B cell (primary cell): ENCODE results near the gene GMPPA. TPM values are rescaled to one million over a fixed set of nuclear protein-coding genes. Genes with fewer than 3 reads are reported as not detected.

Experiments
- ATAC-seq: fragments of 200-7000 bp; cut with Tn5 transposase; one replicate; pipeline ENCODE4 v1.10.0; 2021; ENCODE audit warnings: low read depth, mild to moderate bottlenecking, moderate number of reproducible peaks, moderate library complexity
- CTCF ChIA-PET: fragments of 350-600 bp; sonication (Branson Sonifier 250); formaldehyde crosslinking; loops from one replicate; lab custom pipeline; 2021; ENCODE audit warnings: antibody characterized with exemption, inconsistent platforms; lab: Charles Lee
- POLR2A ChIA-PET: fragments of 350-600 bp; sonication (Branson Sonifier 250); formaldehyde crosslinking; loops from one replicate; lab custom pipeline; 2021; ENCODE audit warnings: antibody characterized with exemption; lab: Charles Lee
- DNase-seq: peaks from one replicate; pipeline ENCODE4 v3.0.0; 2013
- H2AFZ ChIP-seq: 2 replicates; pipeline ENCODE4 v1.6.1; 2012; ENCODE audit warnings: mild to moderate bottlenecking, low read depth, low read length; ENCODE audit not compliant: insufficient read depth, poor library complexity, severe bottlenecking
- H3K27ac ChIP-seq, 2 donors: 1 replicate in 1 of 2; 2 replicates in 1 of 2; pipeline ENCODE4 v1.5.1; 2012 to 2013; ENCODE audit warnings: low read length in 2 of 2, mild to moderate bottlenecking in 2 of 2, moderate library complexity in 1 of 2
- H3K27me3 ChIP-seq, 4 experiments: fragments of 200-600 bp in 1 of 4; sonication (generic) in 1 of 4; replicated peaks in 1 of 4; 1 replicate in 2 of 4; 2 replicates in 2 of 4; pipeline versions ENCODE4 v1.6.1 to v1.7.0; 2013 to 2016; ENCODE audit warnings: low read length in 3 of 4, mild to moderate bottlenecking in 2 of 4, mixed read lengths in 1 of 4, moderate library complexity in 1 of 4; ENCODE audit not compliant: insufficient read depth in 4 of 4, control insufficient read depth in 3 of 4; ENCODE audit errors: control extremely low read depth in 1 of 4
- H3K36me3 ChIP-seq, 2 experiments: replicated peaks in 1 of 2; 1 replicate in 1 of 2; 2 replicates in 1 of 2; pipeline versions ENCODE4 v1.6.1 to v1.7.1; 2013; ENCODE audit warnings: low read length in 1 of 2; ENCODE audit not compliant: insufficient read depth in 2 of 2, control insufficient read depth in 1 of 2; ENCODE audit errors: control extremely low read depth in 1 of 2, extremely low read depth in 1 of 2
- H3K4me1 ChIP-seq, 2 donors: fragments of 200-600 bp in 1 of 2; sonication (generic) in 1 of 2; 1 replicate in 1 of 2; 2 replicates in 1 of 2; pipeline versions ENCODE4 v1.5.1 to v1.6.1; 2013 to 2017; ENCODE audit warnings: low read length in 2 of 2; ENCODE audit not compliant: control insufficient read depth in 2 of 2, insufficient read depth in 2 of 2
- H3K4me2 ChIP-seq: replicated peaks from 2 replicates; pipeline ENCODE3; 2012; ENCODE audit warnings: mild to moderate bottlenecking, low read depth, low read length; ENCODE audit not compliant: poor library complexity, severe bottlenecking
- H3K4me3 ChIP-seq, 5 experiments: fragments of 200-600 bp in 1 of 5; sonication (generic) in 1 of 5; 1 replicate in 3 of 5; 2 replicates in 2 of 5; pipeline versions ENCODE4 v1.5.1 to v1.7.0; 2011 to 2016; ENCODE audit warnings: low read length in 4 of 5, mild to moderate bottlenecking in 4 of 5, low read depth in 2 of 5, control low read depth in 1 of 5, moderate library complexity in 1 of 5; ENCODE audit not compliant: insufficient read depth in 1 of 5; ENCODE audit errors: control extremely low read depth in 1 of 5, extremely low read depth in 1 of 5
- H3K79me2 ChIP-seq: fragments of 200-600 bp; sonication (generic); one replicate; pipeline ENCODE4 v1.6.0; 2016; ENCODE audit warnings: low read length; ENCODE audit not compliant: control insufficient read depth, insufficient read depth
- H3K9ac ChIP-seq: fragments of 200-600 bp; sonication (generic); 2 replicates; pipeline ENCODE4 v1.6.1; 2017; ENCODE audit warnings: mild to moderate bottlenecking, low read length, moderate library complexity
- H3K9me3 ChIP-seq, 3 donors: one replicate each; pipeline versions ENCODE4 v1.6.1 to v1.7.1; 2013; ENCODE audit warnings: low read length in 2 of 3; ENCODE audit not compliant: control insufficient read depth in 2 of 3, insufficient read depth in 1 of 3; ENCODE audit errors: control extremely low read depth in 1 of 3
- H4K20me1 ChIP-seq: 2 replicates; pipeline ENCODE4 v1.6.0; 2012; ENCODE audit warnings: mild to moderate bottlenecking, low read length; ENCODE audit not compliant: insufficient read depth, control insufficient read depth, poor library complexity, severe bottlenecking
- H3K27ac Mint-ChIP-seq: one replicate; pipeline ENCODE4 v1.8.0; 2021; ENCODE audit warnings: mixed read lengths
- H3K27me3 Mint-ChIP-seq: one replicate; pipeline ENCODE4 v1.8.0; 2021; ENCODE audit warnings: mixed read lengths
- H3K4me1 Mint-ChIP-seq: one replicate; pipeline ENCODE4 v1.8.0; 2021; ENCODE audit warnings: mixed read lengths
- H3K4me3 Mint-ChIP-seq: one replicate; pipeline ENCODE4 v1.8.0; 2021; ENCODE audit warnings: mixed read lengths
- H3K9me3 Mint-ChIP-seq: one replicate; pipeline ENCODE4 v1.8.0; 2022; ENCODE audit warnings: mixed read lengths; ENCODE audit not compliant: insufficient read depth
- EZH2 ChIP-seq: IDR thresholded peaks from 2 replicates; pipeline ENCODE4 v1.6.1; 2012; ENCODE audit warnings: borderline replicate concordance, low read depth, mild to moderate bottlenecking, moderate library complexity, low read length; ENCODE audit not compliant: insufficient read depth, poor library complexity, severe bottlenecking
- WGBS: methylation state at CpG from one replicate; pipeline ENCODE4 v1.1.5; 2013; ENCODE audit warnings: missing lambda C conversion rate; ENCODE audit not compliant: insufficient coverage; 5-methylcytosine and 5-hydroxymethylcytosine counted together
- intact Hi-C: fragments of 100-400 bp; cut with micrococcal nuclease; formaldehyde crosslinking; loops from one replicate; pipeline ENCODE4 v1.10.0; 2022
- polyA plus RNA-seq: library from polyadenylated mRNA; depleted of rRNA; stranded (reverse); fragments of >200 nt; gene quantifications from 2 replicates; pipeline ENCODE4 v1.2.3, GENCODE V29; 2012
- total RNA-seq, 2 donors: library from RNA; stranded (reverse); fragments of 120-200 nt in 1 of 2; gene quantifications; 1 replicate in 1 of 2; 2 replicates in 1 of 2; pipeline versions ENCODE4 v1.2.3 to v1.2.4, GENCODE V29; 2013 to 2022
- TF ChIP-seq, protein P1 (sequence below): fragments of 200-600 bp; IDR thresholded peaks from one replicate; pipeline ENCODE4 v1.8.0; 2022; ENCODE audit warnings: antibody characterized with exemption, mild to moderate bottlenecking

The GMPPA gene
- total and polyA plus RNA-seq, 2 donors (not counting 1 experiment from before 2014, with no cell fraction given), result 27.8 to 67.9 TPM

DNA sequence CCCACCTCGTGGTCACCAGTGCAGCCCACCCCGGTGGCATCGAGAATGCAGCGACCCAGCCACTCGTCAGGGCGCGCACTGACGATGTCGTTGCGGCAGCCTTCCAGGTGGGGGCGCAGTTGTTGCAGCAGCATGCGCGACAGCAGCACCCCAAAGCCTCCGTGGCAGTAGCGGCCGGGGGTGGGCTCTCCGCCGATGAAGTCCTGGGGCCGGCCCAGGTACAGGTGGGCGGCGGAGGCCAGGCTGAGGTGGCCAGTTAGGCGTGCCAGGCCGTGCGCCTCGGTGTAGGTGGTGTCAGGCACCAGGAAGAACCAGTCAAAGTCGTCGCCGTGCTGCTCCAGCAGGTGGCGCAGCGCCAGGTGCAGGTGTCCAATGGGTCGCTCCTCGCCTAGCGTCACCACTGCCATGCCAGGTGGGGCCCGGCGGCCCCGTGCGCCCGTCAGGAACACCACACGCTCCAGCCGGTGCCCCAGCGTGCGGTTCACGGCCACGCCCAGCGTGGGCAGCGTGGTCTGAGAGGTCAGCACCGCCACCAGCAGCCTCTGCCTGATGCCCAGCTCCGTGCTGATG, 43.0 kb downstream of the GMPPA start:
- POLR2A ChIA-PET, result no interaction called here
- Mint-ChIP-seq H3K4me1 (peaks cover 24% of the 10 kb centered on the region), H3K27me3 (peaks cover 26% of the 10 kb centered on the region), H3K27ac (no peak overlapping the region), H3K9me3 (no peaks in the 10 kb centered on the region), H3K4me3 (peak overlapping the region; percentile 57)
- Histone ChIP-seq H3K36me3 (no peaks in the 10 kb centered on the region), H3K9me3 (peaks cover 0 to 22% (median 0%) of the 10 kb centered on the region in 3 donors), H3K27me3 (peaks cover 0 to 86% (median 21%) of the 10 kb centered on the region in 4 experiments), H4K20me1 (no peaks in the 10 kb centered on the region), H3K4me1 (peaks cover 29 to 31% of the 10 kb centered on the region in 2 donors), H2AFZ (peak overlapping the region; percentile 70), H3K27ac (no peak overlapping the region), H3K9ac (peak overlapping the region; percentile 39), H3K4me3 (peak overlapping the region in 4 of 5 experiments; percentile 25 to 53 (median 42)), H3K79me2 (no peaks in the 10 kb centered on the region), H3K4me2 (peak overlapping the region; percentile 98)
- intact Hi-C loops, result loop anchor here (1.0 to 2.0 kb wide), 2 partner anchors 101 to 381 kb away; partner anchors contain the start of gene NHEJ1
- ATAC-seq, result peak; percentile 28
- CTCF ChIA-PET, result interaction anchor here (0.6 to 3.5 kb wide), 14 partner anchors 8 to 148 kb away, joined by 3 to 29 read pairs (median 3); no protein-coding TSS in a partner anchor
- no peak for TF ChIP-seq EZH2
- TF ChIP-seq, protein P1, sequence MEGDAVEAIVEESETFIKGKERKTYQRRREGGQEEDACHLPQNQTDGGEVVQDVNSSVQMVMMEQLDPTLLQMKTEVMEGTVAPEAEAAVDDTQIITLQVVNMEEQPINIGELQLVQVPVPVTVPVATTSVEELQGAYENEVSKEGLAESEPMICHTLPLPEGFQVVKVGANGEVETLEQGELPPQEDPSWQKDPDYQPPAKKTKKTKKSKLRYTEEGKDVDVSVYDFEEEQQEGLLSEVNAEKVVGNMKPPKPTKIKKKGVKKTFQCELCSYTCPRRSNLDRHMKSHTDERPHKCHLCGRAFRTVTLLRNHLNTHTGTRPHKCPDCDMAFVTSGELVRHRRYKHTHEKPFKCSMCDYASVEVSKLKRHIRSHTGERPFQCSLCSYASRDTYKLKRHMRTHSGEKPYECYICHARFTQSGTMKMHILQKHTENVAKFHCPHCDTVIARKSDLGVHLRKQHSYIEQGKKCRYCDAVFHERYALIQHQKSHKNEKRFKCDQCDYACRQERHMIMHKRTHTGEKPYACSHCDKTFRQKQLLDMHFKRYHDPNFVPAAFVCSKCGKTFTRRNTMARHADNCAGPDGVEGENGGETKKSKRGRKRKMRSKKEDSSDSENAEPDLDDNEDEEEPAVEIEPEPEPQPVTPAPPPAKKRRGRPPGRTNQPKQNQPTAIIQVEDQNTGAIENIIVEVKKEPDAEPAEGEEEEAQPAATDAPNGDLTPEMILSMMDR, result peak; percentile 100
- 1% methylated on average over 48 of the region's 48 CpGs for WGBS
- peak; percentile 92 for DNase-seq
